Endothelial cell (in vitro differentiated cells): ENCODE measurements around the gene CPEB1. TPM values are rescaled to one million over a fixed set of nuclear protein-coding genes. Genes with fewer than 3 reads are reported as not detected.

Experiments
- DNase-seq: peaks from one replicate; pipeline ENCODE4 v3.0.0; 2021; ENCODE audit warnings: low spot score
- H3K27ac Mint-ChIP-seq: one replicate; pipeline ENCODE4 v1.8.0; 2021; ENCODE audit warnings: mixed read lengths, inconsistent platforms; ENCODE audit not compliant: unreplicated experiment
- H3K27me3 Mint-ChIP-seq: one replicate; pipeline ENCODE4 v1.8.0; 2021; ENCODE audit warnings: mild to moderate bottlenecking, moderate library complexity, mixed read lengths, inconsistent platforms; ENCODE audit not compliant: unreplicated experiment
- H3K36me3 Mint-ChIP-seq: one replicate; pipeline ENCODE4 v1.8.0; 2021; ENCODE audit warnings: mild to moderate bottlenecking, low read depth, mixed read lengths, inconsistent platforms; ENCODE audit not compliant: unreplicated experiment
- H3K4me1 Mint-ChIP-seq: one replicate; pipeline ENCODE4 v1.8.0; 2021; ENCODE audit warnings: mild to moderate bottlenecking, mixed read lengths, inconsistent platforms; ENCODE audit not compliant: unreplicated experiment
- H3K4me3 Mint-ChIP-seq: one replicate; pipeline ENCODE4 v1.8.0; 2021; ENCODE audit warnings: mild to moderate bottlenecking, mixed read lengths, inconsistent platforms; ENCODE audit not compliant: unreplicated experiment
- H3K9me3 Mint-ChIP-seq: one replicate; pipeline ENCODE4 v1.8.0; 2021; ENCODE audit warnings: mixed read lengths, inconsistent platforms; ENCODE audit not compliant: unreplicated experiment
- long read RNA-seq: library from polyadenylated mRNA; unstranded; transcript quantifications from one replicate; pipeline ENCODE4 v2.0.0, GENCODE V29; 2020; ENCODE audit not compliant: unreplicated experiment
- total RNA-seq: library from RNA; stranded (reverse); fragmentation: NEBNext Ultra II Directional; extraction: Animal tissue kit (Norgen Biotek cat#: 25700); gene quantifications from one replicate; pipeline ENCODE4 v1.2.1, GENCODE V29; 2021; ENCODE audit not compliant: unreplicated experiment
- TF ChIP-seq, protein P1 (sequence below): fragments of 200-600 bp; sonication (generic); IDR thresholded peaks from one replicate; pipeline ENCODE4 v1.5.0; 2021; ENCODE audit warnings: antibody characterized with exemption; ENCODE audit not compliant: unreplicated experiment

CPEB1 gene
- not detected for total RNA-seq
- long read RNA-seq = 0 reads

DNA sequence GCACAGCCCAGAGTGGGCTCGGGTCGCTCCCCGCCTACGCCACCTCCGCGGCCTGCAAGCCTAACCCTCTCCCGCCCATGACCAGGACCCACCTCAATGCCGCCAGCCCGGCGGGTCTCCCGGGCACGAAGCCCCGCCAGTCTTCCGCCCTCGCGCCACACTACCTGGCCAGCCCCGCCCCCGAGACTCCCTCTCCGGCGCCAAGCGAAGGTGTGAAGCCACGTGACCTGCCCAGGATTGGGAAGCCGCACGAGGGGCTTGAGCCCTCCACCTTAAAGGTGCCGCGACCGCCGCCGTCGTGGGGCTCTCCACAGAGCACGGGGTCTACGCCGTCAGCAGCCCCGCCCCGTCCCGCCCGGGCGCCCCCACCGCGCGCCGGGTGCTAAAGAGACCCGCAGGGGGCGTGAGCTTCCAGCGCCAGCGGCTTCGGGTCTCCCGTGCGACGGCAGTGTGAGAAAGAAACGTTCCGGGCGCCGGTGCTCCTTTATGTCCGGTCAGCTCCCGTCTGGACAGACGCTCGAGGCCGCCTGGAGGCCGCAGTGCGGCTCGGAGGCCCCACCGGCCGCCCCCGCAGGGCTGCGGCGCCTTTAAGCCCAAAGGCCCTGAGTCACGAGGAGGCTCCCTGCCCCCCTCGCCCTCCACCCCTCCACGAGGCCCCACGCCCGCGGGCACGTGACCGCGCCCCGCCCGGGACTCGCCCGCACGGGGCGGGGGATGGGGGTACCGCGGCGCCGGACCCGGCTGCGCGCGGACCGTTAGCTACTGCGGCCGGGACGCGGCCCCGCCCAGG, at the start of gene CPEB1:
Gene CPEB1 (minus strand): TSS at position 319 of the 790 bp plus-strand sequence. CDS start 18,904 bp downstream, outside the sequence.
- Mint-ChIP-seq H3K9me3 (no peaks in the 10 kb centered on the region), H3K36me3 (no peaks in the 10 kb centered on the region), H3K27ac (no peak within 1 kb of the TSS), H3K4me1 (peaks cover 6% of the 10 kb centered on the region), H3K4me3 (peak within 1 kb of the TSS; percentile 59), H3K27me3 (peaks cover 24% of the 10 kb centered on the region)
- TF ChIP-seq, protein P1, sequence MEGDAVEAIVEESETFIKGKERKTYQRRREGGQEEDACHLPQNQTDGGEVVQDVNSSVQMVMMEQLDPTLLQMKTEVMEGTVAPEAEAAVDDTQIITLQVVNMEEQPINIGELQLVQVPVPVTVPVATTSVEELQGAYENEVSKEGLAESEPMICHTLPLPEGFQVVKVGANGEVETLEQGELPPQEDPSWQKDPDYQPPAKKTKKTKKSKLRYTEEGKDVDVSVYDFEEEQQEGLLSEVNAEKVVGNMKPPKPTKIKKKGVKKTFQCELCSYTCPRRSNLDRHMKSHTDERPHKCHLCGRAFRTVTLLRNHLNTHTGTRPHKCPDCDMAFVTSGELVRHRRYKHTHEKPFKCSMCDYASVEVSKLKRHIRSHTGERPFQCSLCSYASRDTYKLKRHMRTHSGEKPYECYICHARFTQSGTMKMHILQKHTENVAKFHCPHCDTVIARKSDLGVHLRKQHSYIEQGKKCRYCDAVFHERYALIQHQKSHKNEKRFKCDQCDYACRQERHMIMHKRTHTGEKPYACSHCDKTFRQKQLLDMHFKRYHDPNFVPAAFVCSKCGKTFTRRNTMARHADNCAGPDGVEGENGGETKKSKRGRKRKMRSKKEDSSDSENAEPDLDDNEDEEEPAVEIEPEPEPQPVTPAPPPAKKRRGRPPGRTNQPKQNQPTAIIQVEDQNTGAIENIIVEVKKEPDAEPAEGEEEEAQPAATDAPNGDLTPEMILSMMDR = no peak
- peak; percentile 30 for DNase-seq

DNA sequence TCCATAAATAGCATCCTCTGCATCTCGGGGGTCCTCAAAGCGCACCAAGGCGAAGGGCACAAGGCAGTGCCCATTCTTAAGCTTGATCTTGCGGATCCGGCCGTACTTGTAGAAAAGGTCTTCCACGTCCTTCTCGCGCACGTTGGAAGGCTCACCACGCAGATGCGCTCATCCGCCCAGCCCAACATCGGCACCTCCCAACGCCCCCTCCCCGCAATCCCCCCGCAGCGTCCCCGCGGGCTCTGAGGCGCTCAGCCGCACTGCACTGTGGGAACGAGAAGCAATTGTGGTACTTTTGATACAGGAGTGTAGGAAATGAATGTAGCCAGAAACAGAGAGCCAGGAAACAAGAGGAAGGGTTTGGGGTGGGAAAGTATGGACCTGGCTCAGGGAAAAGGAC, 45.0 kb upstream of the CPEB1 start:
- H3K27me3 Mint-ChIP-seq = no peaks in the 10 kb centered on the region
- H3K27ac Mint-ChIP-seq = no peak overlapping the region
- H3K36me3 Mint-ChIP-seq = no peaks in the 10 kb centered on the region
- no peak for DNase-seq
- H3K9me3 Mint-ChIP-seq = no peaks in the 10 kb centered on the region
- H3K4me1 Mint-ChIP-seq = no peaks in the 10 kb centered on the region
- no peak overlapping the region for H3K4me3 Mint-ChIP-seq
- TF ChIP-seq, protein P1 = no peak

DNA sequence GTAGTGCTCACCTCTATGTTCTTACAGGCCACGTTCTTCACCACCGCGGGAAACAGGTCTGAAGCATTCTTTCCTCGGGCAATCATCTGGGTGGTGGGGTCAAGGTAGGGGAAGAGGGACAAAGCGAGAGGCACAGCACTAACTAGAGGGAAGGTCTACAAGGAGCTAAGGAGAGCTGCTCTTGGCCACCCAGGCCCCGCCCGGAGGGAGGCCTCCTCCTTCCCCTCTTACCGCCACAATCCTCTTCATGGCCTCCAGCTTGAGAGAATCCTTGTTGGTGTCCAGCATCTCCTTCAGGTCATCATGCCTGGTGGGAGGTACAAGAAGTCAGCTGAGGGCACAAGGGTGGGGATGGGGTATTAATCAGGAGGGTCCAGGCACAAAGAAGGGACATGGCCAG, 42.0 kb upstream of the CPEB1 start:
- no peak overlapping the region for H3K27ac Mint-ChIP-seq
- H3K36me3 Mint-ChIP-seq = no peaks in the 10 kb centered on the region
- TF ChIP-seq, protein P1 = no peak
- no peak overlapping the region for H3K4me3 Mint-ChIP-seq
- H3K9me3 Mint-ChIP-seq = no peaks in the 10 kb centered on the region
- no peaks in the 10 kb centered on the region for H3K27me3 Mint-ChIP-seq
- no peak for DNase-seq
- H3K4me1 Mint-ChIP-seq = no peaks in the 10 kb centered on the region

DNA sequence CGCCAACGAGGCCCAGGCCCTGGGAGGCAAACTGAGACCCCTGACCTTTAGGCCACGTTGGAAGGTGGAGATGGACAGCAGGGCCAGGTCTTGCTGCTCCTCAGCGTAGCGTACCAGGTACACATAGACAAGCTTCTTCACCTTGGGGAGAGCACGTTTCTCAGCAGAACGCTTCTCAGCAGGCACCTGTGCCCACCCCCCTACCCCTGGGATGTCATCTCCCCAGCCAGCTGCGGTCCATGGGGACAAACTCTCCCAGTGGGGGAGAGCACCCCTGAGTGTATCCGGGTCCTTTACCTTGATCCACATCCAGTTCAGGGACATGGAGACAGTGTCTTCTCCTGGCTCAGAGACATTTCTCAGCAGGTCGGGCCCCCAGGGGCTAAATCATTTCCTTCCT, 41.5 kb upstream of the CPEB1 start:
- Mint-ChIP-seq H3K9me3 (no peaks in the 10 kb centered on the region), H3K36me3 (no peaks in the 10 kb centered on the region), H3K4me1 (no peaks in the 10 kb centered on the region), H3K27me3 (no peaks in the 10 kb centered on the region), H3K4me3 (no peak overlapping the region), H3K27ac (no peak overlapping the region)
- DNase-seq = no peak
- TF ChIP-seq, protein P1 = no peak

- DNase-seq = no peak
- peaks cover 7% of the 10 kb centered on the region for H3K27me3 Mint-ChIP-seq
- H3K36me3 Mint-ChIP-seq = no peaks in the 10 kb centered on the region
- peaks cover 3% of the 10 kb centered on the region for H3K4me1 Mint-ChIP-seq
- H3K4me3 Mint-ChIP-seq = peak overlapping the region; percentile 79
- TF ChIP-seq, protein P1 = no peak
- no peaks in the 10 kb centered on the region for H3K9me3 Mint-ChIP-seq
- H3K27ac Mint-ChIP-seq = no peak overlapping the region
These were observed 34.2 kb upstream of the CPEB1 start for GRCh38 chr15:82681371-82681770.
